GM23338 (cell line): ENCODE data around the gene KYNU. TPM values are rescaled to one million over a fixed set of nuclear protein-coding genes. Genes with fewer than 3 reads are reported as not detected.

Experiments used
- ATAC-seq: fragments of 200-7000 bp; cut with Tn5 transposase; 3 replicates; pipeline ENCODE4 v1.9.1; 2020
- DNase-seq: peaks from one replicate; pipeline ENCODE4 v3.0.0-alpha.2; 2015; ENCODE audit warnings: low spot score
- H2AFZ ChIP-seq: fragments of 200-600 bp; sonication (generic); 2 replicates; pipeline ENCODE4 v1.8.0; 2016; ENCODE audit warnings: antibody characterized with exemption, mild to moderate bottlenecking, moderate library complexity
- H3F3A ChIP-seq: fragments of 200-600 bp; sonication (generic); replicated peaks from 2 replicates; pipeline ENCODE4 v1.8.0; 2017; ENCODE audit warnings: antibody characterized with exemption, mixed run types, low read depth
- H3K27ac ChIP-seq: fragments of 200-600 bp; sonication (generic); 2 replicates; pipeline ENCODE4 v1.6.1; 2016; ENCODE audit warnings: low read depth
- H3K27me3 ChIP-seq: fragments of 200-600 bp; sonication (generic); 2 replicates; pipeline ENCODE4 v1.8.0; 2016; ENCODE audit warnings: mild to moderate bottlenecking, mixed run types, moderate library complexity; ENCODE audit not compliant: insufficient read depth
- H3K36me3 ChIP-seq: fragments of 200-600 bp; sonication (generic); 2 replicates; pipeline ENCODE4 v1.8.0; 2016; ENCODE audit warnings: mild to moderate bottlenecking; ENCODE audit not compliant: insufficient read depth
- H3K4me1 ChIP-seq: fragments of 200-600 bp; sonication (generic); 2 replicates; pipeline ENCODE4 v1.8.0; 2016; ENCODE audit warnings: mild to moderate bottlenecking, moderate library complexity; ENCODE audit not compliant: insufficient read depth
- H3K4me2 ChIP-seq: fragments of 200-600 bp; sonication (generic); 2 replicates; pipeline ENCODE4 v1.7.1; 2017; ENCODE audit warnings: mixed run types
- H3K4me3 ChIP-seq: fragments of 200-600 bp; sonication (generic); 2 replicates; pipeline ENCODE4 v1.6.1; 2016; ENCODE audit warnings: mixed run types
- H3K79me2 ChIP-seq: fragments of 200-600 bp; sonication (generic); replicated peaks from 2 replicates; pipeline ENCODE4 v1.8.0; 2017; ENCODE audit warnings: mild to moderate bottlenecking; ENCODE audit not compliant: insufficient read depth
- H3K9me2 ChIP-seq: fragments of 200-600 bp; sonication (generic); 2 replicates; pipeline ENCODE4 v1.8.0; 2017; ENCODE audit not compliant: insufficient read depth
- H4K20me1 ChIP-seq: fragments of 200-600 bp; sonication (generic); replicated peaks from 2 replicates; pipeline ENCODE4 v1.8.0; 2017; ENCODE audit warnings: mild to moderate bottlenecking; ENCODE audit not compliant: insufficient read depth
- H3K27ac Mint-ChIP-seq: 2 replicates; pipeline ENCODE4 v1.8.0; 2020; ENCODE audit warnings: inconsistent platforms, mild to moderate bottlenecking, moderate library complexity, mixed read lengths
- H3K27me3 Mint-ChIP-seq: 3 replicates; pipeline ENCODE4 v1.8.0; 2022; ENCODE audit warnings: low read depth, mild to moderate bottlenecking, moderate library complexity, mixed read lengths, inconsistent platforms; ENCODE audit not compliant: insufficient read depth, poor library complexity
- H3K36me3 Mint-ChIP-seq: 3 replicates; pipeline ENCODE4 v1.8.0; 2021; ENCODE audit warnings: low read depth, mild to moderate bottlenecking, inconsistent platforms, moderate library complexity, mixed read lengths
- H3K4me1 Mint-ChIP-seq: 3 replicates; pipeline ENCODE4 v1.8.0; 2020; ENCODE audit warnings: mild to moderate bottlenecking, inconsistent platforms, mixed read lengths
- H3K4me3 Mint-ChIP-seq: 3 replicates; pipeline ENCODE4 v1.8.0; 2021; ENCODE audit warnings: moderate library complexity, mild to moderate bottlenecking, inconsistent platforms, mixed read lengths
- H3K9me3 Mint-ChIP-seq: 3 replicates; pipeline ENCODE4 v1.8.0; 2020; ENCODE audit warnings: moderate library complexity, mild to moderate bottlenecking, inconsistent platforms, mixed read lengths
- CREB1 ChIP-seq: fragments of 250-450 bp; sonication (Bioruptor Pico); IDR thresholded peaks from 2 replicates; pipeline ENCODE4 v1.5.0; 2020; ENCODE audit warnings: low read depth, mild to moderate bottlenecking, moderate library complexity
- CTCF ChIP-seq, 2 experiments: fragments of 200-600 bp in 1 of 2; sonication (generic) in 1 of 2; conservative IDR thresholded peaks; 2 replicates each; pipeline versions ENCODE4 v1.5.1 to v1.6.1; 2016 to 2017; ENCODE audit warnings: antibody characterized with exemption in 2 of 2, low read depth in 2 of 2, mild to moderate bottlenecking in 2 of 2, moderate library complexity in 1 of 2
- ETS1 ChIP-seq: IDR thresholded peaks from 2 replicates; pipeline ENCODE4 v1.6.1; 2016; ENCODE audit warnings: antibody characterized with exemption
- EZH2 ChIP-seq: fragments of 200-600 bp; sonication (generic); IDR thresholded peaks from one replicate; pipeline ENCODE4 v1.8.0; 2017; ENCODE audit warnings: antibody characterized with exemption, mild to moderate bottlenecking, low read depth; ENCODE audit not compliant: unreplicated experiment
- EZH2phosphoT487 ChIP-seq: fragments of 200-600 bp; sonication (generic); IDR thresholded peaks from one replicate; pipeline ENCODE4 v1.8.1; 2018; ENCODE audit warnings: antibody characterized with exemption; ENCODE audit not compliant: unreplicated experiment
- JUNB ChIP-seq: IDR thresholded peaks from one replicate; pipeline ENCODE4 v1.6.1; 2016; ENCODE audit warnings: antibody characterized with exemption; ENCODE audit not compliant: unreplicated experiment
- NANOG ChIP-seq: IDR thresholded peaks from 2 replicates; pipeline ENCODE4 v1.6.1; 2016; ENCODE audit warnings: antibody characterized with exemption, borderline replicate concordance
- POLR2AphosphoS5 ChIP-seq: IDR thresholded peaks from 2 replicates; pipeline ENCODE4 v1.6.1; 2016; ENCODE audit warnings: antibody characterized with exemption, low read depth
- REST ChIP-seq: IDR thresholded peaks from one replicate; pipeline ENCODE4 v1.6.1; 2018; ENCODE audit warnings: antibody characterized with exemption; ENCODE audit not compliant: unreplicated experiment
- STAT1 ChIP-seq: IDR thresholded peaks from one replicate; pipeline ENCODE4 v1.6.1; 2016; ENCODE audit warnings: antibody characterized with exemption; ENCODE audit not compliant: unreplicated experiment
- ZNF331 ChIP-seq: fragments of 250-450 bp; sonication (Bioruptor Pico); IDR thresholded peaks from 2 replicates; pipeline ENCODE4 v1.5.0; 2020; ENCODE audit warnings: low read depth, mild to moderate bottlenecking, moderate library complexity
- ZNF462 ChIP-seq: fragments of 250-450 bp; sonication (Bioruptor Pico); IDR thresholded peaks from 2 replicates; pipeline ENCODE4 v1.5.0; 2020; ENCODE audit warnings: mild to moderate bottlenecking, moderate library complexity
- polyA plus RNA-seq: library from polyadenylated mRNA; unstranded; fragments of >200 nt; fragmentation: Nextera tagmentation; extraction: Ambion mirVana; gene quantifications from 2 replicates; pipeline ENCODE4 v1.2.1, GENCODE V29; 2016
- total RNA-seq: library from RNA; depleted of rRNA; stranded (reverse); fragments of >200 nt; shearing (Covaris generic); gene quantifications from 2 replicates; pipeline ENCODE4 v1.2.3, GENCODE V29; 2014

The KYNU gene
- total and polyA plus RNA-seq, 2 experiments from 2014 or later: 0.03 to 0.21 TPM

- Histone ChIP-seq H3K27ac (no peak overlapping the region), H3K36me3 (0 out of 2 replicates have a peak, but pooled peaks cover 3% of the 10 kb centered on the region), H3K79me2 (no peaks in the 10 kb centered on the region), H3K4me2 (no peak overlapping the region), H3K4me3 (no peak overlapping the region), H3K4me1 (0 out of 2 replicates have a peak, but pooled peaks cover 3% of the 10 kb centered on the region), H3K9me2 (peaks cover 7% of the 10 kb centered on the region; the same call in 1 of the 2 replicates), H4K20me1 (no peaks in the 10 kb centered on the region), H3K27me3 (no peaks in the 10 kb centered on the region), H2AFZ (no peak overlapping the region), H3F3A (no peaks in the 10 kb centered on the region)
- DNase-seq: no peak
- no peak overlapping the region for H3K4me3 Mint-ChIP-seq
- H3K27me3 Mint-ChIP-seq: no peaks in the 10 kb centered on the region
- peaks cover 19% of the 10 kb centered on the region for H3K36me3 Mint-ChIP-seq
- peaks cover 3% of the 10 kb centered on the region; the same call in 1 of the 3 replicates for H3K4me1 Mint-ChIP-seq
- no peak for ATAC-seq
- H3K27ac Mint-ChIP-seq: no peak overlapping the region
- peaks cover 18% of the 10 kb centered on the region for H3K9me3 Mint-ChIP-seq
- no peak for TF ChIP-seq EZH2phosphoT487
- no peak for TF ChIP-seq ZNF331 (CRISPR knock-in tag)
- no peak for TF ChIP-seq NANOG
- no peak for TF ChIP-seq REST
- TF ChIP-seq EZH2: no peak
- no peak for TF ChIP-seq CTCF (conservative IDR thresholded peaks at IDR 0.05; ENCODE audit: low read depth in 2 of 2)
- TF ChIP-seq POLR2AphosphoS5: no peak
- TF ChIP-seq STAT1: no peak
- TF ChIP-seq CREB1: no peak
- TF ChIP-seq JUNB: no peak
- no peak for TF ChIP-seq ETS1
- TF ChIP-seq ZNF462: no peak
Observed at GRCh38 chr2:143051465-143051864, 174.0 kb downstream of the KYNU start.
